Neural cell (in vitro differentiated cells): ENCODE data around the gene CHCHD5.

Experiments
- CTCF ChIP-seq: fragments of 450-650 bp; IDR thresholded peaks from 2 replicates; pipeline ENCODE4 v1.5.1; 2014; ENCODE audit warnings: antibody characterized with exemption, mild to moderate bottlenecking, moderate library complexity; ENCODE audit not compliant: poor library complexity, severe bottlenecking
- EZH2 ChIP-seq: fragments of 200-600, 300-800 bp; shearing (Covaris generic), sonication (generic); IDR thresholded peaks from 2 replicates; pipeline ENCODE4 v1.6.1; 2014; ENCODE audit warnings: antibody characterized with exemption, low read length, borderline replicate concordance, mild to moderate bottlenecking; ENCODE audit not compliant: insufficient read depth, poor library complexity, severe bottlenecking
- MXI1 ChIP-seq: fragments of 450-650 bp; conservative IDR thresholded peaks from 2 replicates; pipeline ENCODE4 v1.6.1; 2014; ENCODE audit warnings: antibody characterized with exemption, mild to moderate bottlenecking; ENCODE audit not compliant: poor library complexity, severe bottlenecking
- POLR2AphosphoS5 ChIP-seq: IDR thresholded peaks from 2 replicates; pipeline ENCODE4 v1.6.1; 2012
- RAD21 ChIP-seq: fragments of 450-650 bp; conservative IDR thresholded peaks from 2 replicates; pipeline ENCODE4 v1.6.1; 2014; ENCODE audit warnings: antibody characterized with exemption, mild to moderate bottlenecking, moderate library complexity
- TAF1 ChIP-seq: IDR thresholded peaks from 2 replicates; pipeline ENCODE4 v1.6.1; 2012; ENCODE audit warnings: low read depth

- TF ChIP-seq CTCF (no peak), RAD21 (no peak), TAF1 (no peak), POLR2AphosphoS5 (no peak), EZH2 (no peak), MXI1 (no peak)
Observed at GRCh38 chr2:112618383-112618782, 34.0 kb downstream of the CHCHD5 start.
